Measurements from ENCODE around the gene ABHD2. TPM values are rescaled to one million over a fixed set of nuclear protein-coding genes. Genes with fewer than 3 reads are reported as not detected.
A peak's percentile ranks its signal among the peaks of the same experiment; 100 is the strongest.
"Not testable (repeated sequence)": the region's sequence is repeated elsewhere in the genome, so short reads cannot be mapped to it uniquely, and the experiment has no call there.

Gene ABHD2
- 156 and 181 TPM in 2 replicates for total RNA-seq (2014; rRNA removed; shearing (Covaris generic))

GRCh38 chr15:89087830-89088604 lies at the start of gene ABHD2:
Gene ABHD2, plus strand, starts transcription at chr15:89088456. Its CDS starts 27,872 bp downstream, at chr15:89116328.
- DNase-seq (ENCODE audit: low spot score) = peak; percentile 100

GRCh38 chr15:89039142-89039541 lies 49.1 kb upstream of the ABHD2 start:
- no peak for DNase-seq (ENCODE audit: low spot score)

- DNase-seq (ENCODE audit: low spot score) = no peak
These were observed 46.7 kb upstream of the ABHD2 start for GRCh38 chr15:89041507-89041906.

GRCh38 chr15:89042387-89042786 lies 45.9 kb upstream of the ABHD2 start:
- no peak for DNase-seq (ENCODE audit: low spot score)

GRCh38 chr15:89043031-89044002 lies 44.9 kb upstream of the ABHD2 start:
- DNase-seq (ENCODE audit: low spot score) = no peak

- not testable (repeated sequence) for DNase-seq (ENCODE audit: low spot score)
These were observed 39.1 kb upstream of the ABHD2 start for GRCh38 chr15:89049016-89049666.

GRCh38 chr15:89051875-89052274 lies 36.4 kb upstream of the ABHD2 start:
- no peak for DNase-seq (ENCODE audit: low spot score)

GRCh38 chr15:89052474-89052873 lies 35.8 kb upstream of the ABHD2 start:
- no peak for DNase-seq (ENCODE audit: low spot score)

- DNase-seq (ENCODE audit: low spot score) = no peak
These were observed 33.4 kb upstream of the ABHD2 start for GRCh38 chr15:89054873-89055272.

- peak; percentile 96 for DNase-seq (ENCODE audit: low spot score)
These were observed 30.6 kb upstream of the ABHD2 start for GRCh38 chr15:89057506-89058133.

GRCh38 chr15:89058376-89058775 lies 29.9 kb upstream of the ABHD2 start:
- no peak for DNase-seq (ENCODE audit: low spot score)

GRCh38 chr15:89058876-89059405 lies 29.3 kb upstream of the ABHD2 start:
- no peak for DNase-seq (ENCODE audit: low spot score)

- DNase-seq (ENCODE audit: low spot score) = no peak
These were observed 22.0 kb upstream of the ABHD2 start for GRCh38 chr15:89066280-89066679.

- no peak for DNase-seq (ENCODE audit: low spot score)
These were observed 20.5 kb upstream of the ABHD2 start for GRCh38 chr15:89067751-89068150.

GRCh38 chr15:89068325-89068784 lies 19.9 kb upstream of the ABHD2 start:
- no peak for DNase-seq (ENCODE audit: low spot score)

- no peak for DNase-seq (ENCODE audit: low spot score)
These were observed 17.8 kb upstream of the ABHD2 start for GRCh38 chr15:89070197-89071124.

GRCh38 chr15:89071471-89071870 lies 16.8 kb upstream of the ABHD2 start:
- DNase-seq (ENCODE audit: low spot score) = peak; percentile 75

- DNase-seq (ENCODE audit: low spot score) = no peak
These were observed 15.9 kb upstream of the ABHD2 start for GRCh38 chr15:89072277-89072869.

- no peak for DNase-seq (ENCODE audit: low spot score)
These were observed 13.7 kb upstream of the ABHD2 start for GRCh38 chr15:89074402-89075012.

Measured in HT-29 (cell line).